Dermis lymphatic vessel endothelial cell (primary cell): ENCODE data around the gene RIBC1. TPM values are rescaled to one million over a fixed set of nuclear protein-coding genes. Genes with fewer than 3 reads are reported as not detected.

ENCODE experiments used
- total RNA-seq: library from RNA; depleted of rRNA; stranded (reverse); fragments of >200 nt; gene quantifications from 2 replicates; pipeline ENCODE4 v1.2.1, GENCODE V29; 2014

Gene RIBC1
- 0.11 and 0.17 TPM in 2 replicates for total RNA-seq

GRCh38 chrX:53422861-53423306 is at the start of gene RIBC1:
Gene RIBC1 (plus strand): TSS chrX:53422873. CDS start chrX:53426277, 3,404 bp downstream.

DNA sequence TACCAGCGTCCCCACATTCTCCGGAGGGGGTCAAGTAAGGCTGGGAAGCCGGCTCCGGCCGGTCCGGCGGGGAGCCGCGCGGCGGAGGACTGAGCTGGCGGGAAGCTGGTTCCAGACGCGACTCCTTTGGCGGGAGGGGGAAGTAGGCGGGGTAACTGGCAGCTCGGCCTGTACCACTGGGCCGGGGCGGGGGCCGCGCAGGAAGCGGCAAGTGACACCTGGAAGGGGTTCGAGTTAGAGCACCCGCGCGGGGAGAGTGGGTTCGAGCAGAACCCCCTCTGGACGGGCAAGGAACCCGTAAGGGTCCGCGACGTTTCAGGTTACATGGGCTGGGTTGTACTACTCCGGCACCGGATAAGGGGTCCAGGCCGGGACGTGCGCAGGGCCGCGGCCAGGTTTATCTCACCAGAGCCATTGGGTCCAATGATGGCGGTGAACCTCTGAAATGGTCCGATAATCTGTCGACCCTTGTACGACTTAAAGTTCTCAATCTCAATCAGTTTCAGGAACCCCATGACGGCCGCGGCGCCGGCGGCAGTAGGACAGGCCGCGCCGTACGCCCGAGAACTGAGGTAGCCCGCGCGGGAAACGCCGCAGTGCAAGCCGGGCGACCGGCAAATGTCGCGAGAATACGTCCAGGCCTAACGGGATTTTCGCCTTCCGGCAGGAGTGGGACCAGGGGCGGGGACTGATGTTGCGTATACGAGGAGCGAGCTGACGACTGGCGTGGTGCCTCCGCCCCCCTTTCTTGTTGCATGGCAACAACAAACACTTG is 400 bp upstream of the RIBC1 start, which contains the start of gene SMC1A:
TSS of gene SMC1A (minus strand) at position 569 of the 775 bp plus-strand sequence. CDS start at position 515, 54 bp downstream.

GRCh38 chrX:53433651-53434639 is 11.3 kb downstream of the RIBC1 start, which contains the start of gene HSD17B10:
Gene HSD17B10 (minus strand): TSS chrX:53434370. CDS start chrX:53434345, 25 bp downstream.

Other genes with a start within 250 kb of the RIBC1 start
- gene KDM5C, start 197.7 kb upstream of the RIBC1 start, total RNA-seq = 56.0 and 125 TPM in 2 replicates
- gene IQSEC2, start 141.3 kb upstream of the RIBC1 start, total RNA-seq = 0.22 and 0.34 TPM in 2 replicates
- 10.5 and 14.7 TPM in 2 replicates for gene SMC1A, start 219 bp upstream of the RIBC1 start, total RNA-seq
- gene HSD17B10, start 11.5 kb downstream of the RIBC1 start, total RNA-seq = 76.6 and 81.2 TPM in 2 replicates